Measurements from ENCODE around the gene COL16A1. TPM values are rescaled to one million over a fixed set of nuclear protein-coding genes. Genes with fewer than 3 reads are reported as not detected.
"Not testable (repeated sequence)": the region's sequence is repeated elsewhere in the genome, so short reads cannot be mapped to it uniquely, and the experiment has no call there.

COL16A1 gene
- total RNA-seq, 1 donor from 2014 or later: 1.9 TPM

DNA sequence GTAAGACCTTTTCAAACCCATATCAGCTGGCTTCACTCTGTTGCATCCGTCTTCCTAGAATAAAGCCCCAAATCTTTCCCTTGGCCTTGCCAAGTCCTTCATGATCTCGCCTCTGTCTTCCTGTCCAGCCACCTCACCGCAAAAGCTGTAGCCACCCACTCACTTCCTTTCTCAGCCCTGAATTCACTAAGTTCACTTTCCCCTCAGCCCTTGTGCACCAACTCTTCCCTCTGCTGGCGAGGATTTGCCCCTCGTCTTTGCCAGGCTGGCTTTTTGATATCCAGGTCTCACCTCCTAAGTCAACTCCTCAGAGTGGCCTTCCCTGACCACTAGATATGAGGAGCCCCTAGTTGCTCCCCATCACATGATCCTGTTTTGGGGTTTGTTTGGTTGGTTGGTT is 3.9 kb upstream of the COL16A1 start:
- no peak for DNase-seq (ENCODE audit: low spot score)
- no peak for ATAC-seq

DNA sequence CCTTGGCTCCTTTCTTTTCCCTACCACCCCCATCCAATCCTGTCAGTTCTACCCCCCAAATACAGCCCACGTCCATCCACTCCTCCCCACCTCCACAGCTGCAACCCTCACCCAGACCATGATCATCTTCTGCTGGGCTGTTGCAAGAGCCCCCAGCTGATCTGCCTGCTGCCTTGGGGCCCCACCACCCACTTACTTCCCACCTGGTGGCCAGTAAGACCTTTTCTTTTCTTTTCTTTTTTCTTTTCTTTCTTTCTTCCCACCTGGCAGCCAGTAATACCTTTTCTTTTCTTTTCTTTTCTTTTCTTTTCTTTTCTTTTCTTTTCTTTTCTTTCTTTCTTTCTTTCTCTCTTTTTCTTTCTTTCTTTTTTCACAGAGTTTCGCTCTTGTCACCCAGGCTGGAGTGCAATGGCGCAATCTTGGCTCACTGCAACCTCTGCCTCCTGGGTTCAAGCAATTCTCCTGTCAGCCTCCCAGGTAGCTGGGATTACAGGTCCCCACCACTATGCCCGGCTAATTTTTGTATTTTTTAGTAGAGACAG is 3.3 kb upstream of the COL16A1 start:
- not testable (repeated sequence) for ATAC-seq; DNase-seq (ENCODE audit: low spot score)

DNA sequence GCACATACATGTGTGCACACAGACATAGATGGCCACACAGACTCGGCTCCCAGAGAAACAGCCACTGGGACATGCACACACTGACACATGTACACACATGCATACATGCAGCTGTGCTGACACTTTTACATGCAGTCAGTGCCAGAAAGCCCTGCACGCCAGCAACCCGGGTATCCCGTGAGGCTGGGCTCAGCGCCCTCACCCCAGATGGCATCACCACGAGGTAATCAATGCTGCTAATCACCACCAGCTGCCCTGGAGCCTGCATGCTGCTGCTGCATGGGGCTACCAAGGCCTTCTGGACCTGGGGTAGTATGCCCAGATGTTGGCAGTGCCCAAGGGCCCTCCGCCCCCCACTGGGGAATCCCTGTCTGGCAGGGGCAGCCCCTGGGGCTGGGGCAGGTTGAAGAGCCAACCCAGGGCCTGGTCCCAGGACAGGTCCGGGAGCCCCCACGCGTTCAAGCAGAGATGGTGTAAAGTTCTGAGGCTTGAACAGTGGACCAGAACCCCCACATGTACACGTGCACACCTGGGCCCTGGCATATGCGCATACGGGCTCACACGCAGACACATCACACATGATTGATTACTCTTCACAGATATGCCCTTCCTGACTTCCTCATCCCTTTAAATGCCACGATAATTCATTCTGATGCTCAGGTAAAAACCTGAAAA is 2.7 kb upstream of the COL16A1 start:
- ATAC-seq (no peak), DNase-seq (ENCODE audit: low spot score) (no peak)

DNA sequence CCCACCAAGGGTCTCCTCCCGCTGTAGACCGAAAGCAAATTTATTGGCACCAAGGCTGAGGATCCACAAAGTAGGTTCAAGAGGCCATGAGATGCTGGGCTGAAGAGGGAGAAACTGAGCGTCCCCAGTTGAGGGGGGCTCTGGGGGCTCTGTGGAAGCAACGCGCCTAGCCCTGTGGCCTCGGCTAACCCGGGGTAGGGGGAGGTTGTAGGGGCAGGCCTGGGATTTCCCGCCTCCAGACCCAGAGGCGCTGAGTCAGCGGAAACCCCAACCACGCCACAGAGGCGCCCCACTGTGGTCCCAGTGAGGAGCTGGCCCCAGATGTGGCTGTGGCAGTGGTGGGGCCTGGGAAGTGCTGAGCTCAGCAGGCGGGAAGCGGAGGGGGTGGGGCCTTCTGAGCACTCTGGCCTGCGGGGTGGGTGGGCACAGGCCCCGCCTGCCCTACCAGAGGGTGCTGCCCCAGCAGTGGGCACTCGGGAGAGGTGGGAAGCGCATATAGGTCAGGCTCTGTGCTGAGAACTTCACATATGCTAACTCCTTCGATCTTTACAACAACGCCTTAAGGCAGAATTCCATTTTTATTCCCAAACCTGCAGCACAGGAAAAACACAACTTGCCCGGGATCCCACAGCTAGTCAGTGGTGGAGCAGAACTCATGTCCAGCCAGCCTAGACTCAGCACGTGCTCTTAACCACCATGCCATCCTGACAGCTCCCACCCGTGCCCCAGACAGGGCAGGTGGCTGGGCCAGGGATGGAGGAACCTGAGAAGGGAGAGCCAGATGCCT is 1.5 kb upstream of the COL16A1 start:
- DNase-seq (ENCODE audit: low spot score) (no peak), ATAC-seq (peak; percentile 21)

DNA sequence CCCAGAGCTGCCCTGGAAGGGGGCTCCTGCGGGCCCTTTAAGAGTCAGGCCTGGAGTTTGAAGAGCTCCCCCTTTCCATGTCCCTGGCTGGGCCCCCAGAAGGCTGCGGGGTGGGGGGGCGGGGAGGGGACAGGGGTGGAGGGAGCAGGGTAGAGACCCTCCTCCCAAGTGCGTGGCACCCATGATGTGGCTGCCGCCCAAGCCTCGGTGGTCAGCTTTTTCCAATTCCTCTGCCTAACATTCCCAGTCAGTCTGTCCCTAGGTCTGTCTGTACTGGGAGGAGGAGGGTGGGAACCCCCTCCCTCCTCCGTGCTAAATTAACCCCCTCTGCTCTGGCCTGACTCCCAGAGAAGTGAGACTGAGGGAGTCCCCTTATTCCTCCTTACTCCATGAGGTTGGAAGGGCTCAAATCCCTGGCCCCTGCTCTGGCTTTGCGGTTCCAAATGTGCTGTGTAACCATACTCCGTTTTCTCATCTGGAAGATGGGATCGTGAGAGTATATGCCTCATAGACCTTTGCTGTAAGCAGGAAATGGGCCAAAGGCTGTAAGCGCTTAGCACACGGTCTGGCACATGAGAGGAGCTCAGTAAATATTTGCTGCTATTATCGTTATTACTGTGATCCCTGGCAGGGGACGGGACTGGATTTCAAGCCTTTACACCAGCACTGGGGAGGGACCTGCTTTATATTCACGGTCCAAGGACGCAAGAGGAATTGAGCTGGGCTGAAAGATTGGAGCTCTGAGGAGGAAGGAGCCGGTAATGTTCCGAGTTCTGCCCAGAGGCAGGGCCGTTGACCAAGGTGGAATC is 658 bp upstream of the COL16A1 start:
- ATAC-seq: peak; percentile 71
- DNase-seq (ENCODE audit: low spot score): peak; percentile 58

DNA sequence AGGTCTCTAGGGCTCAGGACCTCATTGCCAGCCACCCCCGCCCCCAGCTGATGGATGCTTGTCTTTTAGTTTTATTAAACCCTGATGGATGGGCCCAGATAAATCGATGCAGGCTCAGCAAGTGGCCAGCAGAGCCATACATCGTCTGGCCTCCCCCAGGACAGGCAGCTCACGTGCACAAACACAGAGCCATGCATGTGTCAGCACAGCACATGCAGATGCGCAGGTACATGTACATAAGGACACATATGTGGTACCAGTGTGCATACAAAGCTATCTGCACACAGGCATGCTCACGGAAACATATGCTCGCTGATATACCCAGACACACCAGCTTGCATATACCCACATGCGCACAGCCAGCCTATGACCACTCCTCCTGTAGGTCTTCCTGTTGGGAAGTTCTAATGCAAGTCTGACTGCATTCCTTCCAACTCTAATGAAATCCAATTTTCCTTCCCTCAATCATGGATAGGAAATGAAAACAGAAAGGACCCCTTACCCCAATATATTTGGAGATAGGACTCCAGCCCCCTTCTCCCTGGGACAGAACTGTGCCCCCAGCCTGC is 897 bp downstream of the COL16A1 start:
- DNase-seq (ENCODE audit: low spot score) (no peak), ATAC-seq (no peak)

DNA sequence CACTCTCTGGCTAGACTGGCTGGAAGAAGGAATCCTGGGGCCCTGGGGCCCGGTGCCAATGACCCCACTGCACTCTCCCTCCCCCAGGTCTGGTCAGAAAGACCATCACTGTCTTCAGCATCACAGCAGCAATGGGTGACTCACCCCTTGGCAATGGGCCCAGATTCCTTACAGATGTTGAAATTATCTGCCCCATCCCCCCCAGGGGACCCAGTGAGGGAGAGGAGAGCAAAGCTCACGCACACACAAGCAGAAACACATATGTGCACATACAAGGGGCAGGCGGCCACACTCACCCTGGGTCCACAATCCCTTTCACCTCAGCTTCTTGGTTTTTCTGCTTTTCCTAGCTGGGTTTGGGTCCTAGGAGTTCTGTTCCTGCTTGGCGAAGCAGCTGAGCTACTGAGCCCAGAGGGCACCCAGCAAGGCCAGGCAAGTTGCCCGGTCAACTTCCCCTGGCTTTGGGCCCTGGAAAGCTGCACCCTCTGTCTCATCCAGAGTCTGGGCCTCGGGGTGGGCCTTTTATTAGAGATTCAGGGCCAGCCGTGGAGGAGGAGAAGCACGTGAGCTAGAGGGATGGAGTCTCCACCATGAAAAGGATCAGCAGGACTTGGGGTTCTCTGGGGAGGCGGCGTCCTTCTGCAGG is 2.6 kb downstream of the COL16A1 start:
- DNase-seq (ENCODE audit: low spot score): peak; percentile 78
- peak; percentile 82 for ATAC-seq

DNA sequence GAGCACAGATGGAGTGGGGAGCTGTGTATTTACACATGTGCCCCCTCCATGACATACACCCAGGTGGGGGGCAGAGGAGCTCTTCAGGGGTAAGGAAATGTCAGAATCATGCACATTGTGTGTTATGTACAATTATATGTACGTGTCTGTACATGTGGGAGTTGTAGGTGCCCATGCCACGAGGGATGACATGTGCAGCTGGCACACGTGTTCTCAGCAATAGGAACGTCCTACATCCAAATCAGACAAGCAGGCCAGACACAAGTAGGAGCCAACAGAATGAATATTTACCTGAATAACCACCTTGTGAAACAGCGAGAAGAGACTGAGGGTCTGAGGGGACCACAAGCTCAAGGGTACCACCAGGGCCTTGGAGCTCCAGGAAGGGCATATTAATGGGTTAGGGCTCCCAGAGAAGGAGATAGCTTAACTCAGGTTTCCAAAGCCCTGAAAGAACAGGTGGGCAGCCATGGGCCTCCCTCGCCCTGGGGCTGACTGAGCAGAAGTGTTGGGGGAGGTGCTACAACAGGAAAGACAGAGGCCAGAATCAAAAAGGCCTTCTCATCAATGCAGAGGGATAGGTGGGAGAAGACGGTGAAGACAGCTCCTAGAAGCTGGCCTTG is 3.2 kb downstream of the COL16A1 start:
- DNase-seq (ENCODE audit: low spot score) (no peak), ATAC-seq (no peak)

DNA sequence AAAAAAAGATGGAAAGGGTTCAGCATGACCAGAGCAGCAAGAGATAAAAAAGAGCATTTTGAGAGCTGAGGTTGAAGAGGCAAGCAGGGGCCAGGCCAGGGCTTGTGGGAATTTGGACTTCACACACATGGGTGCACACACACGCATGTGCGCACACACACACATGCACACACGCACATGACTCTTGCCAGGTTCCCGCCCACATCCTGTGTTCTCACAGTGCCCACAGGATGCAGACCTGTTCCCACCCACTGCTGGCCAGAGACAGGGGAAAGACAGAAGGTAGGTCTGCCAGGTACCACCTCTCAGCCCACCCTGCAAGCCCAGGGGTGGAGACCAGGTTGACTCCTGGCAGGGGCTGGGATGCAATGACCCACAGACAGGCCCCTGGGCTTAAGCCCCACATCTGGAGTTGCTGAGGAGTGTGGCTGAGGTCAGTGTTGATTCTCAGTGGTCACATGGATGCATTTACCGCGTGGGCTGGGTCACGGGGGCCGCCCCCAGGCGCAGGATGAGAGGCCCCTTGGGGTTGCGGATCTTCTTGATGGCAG is 4.4 kb downstream of the COL16A1 start:
- ATAC-seq (no peak), DNase-seq (ENCODE audit: low spot score) (no peak)

DNA sequence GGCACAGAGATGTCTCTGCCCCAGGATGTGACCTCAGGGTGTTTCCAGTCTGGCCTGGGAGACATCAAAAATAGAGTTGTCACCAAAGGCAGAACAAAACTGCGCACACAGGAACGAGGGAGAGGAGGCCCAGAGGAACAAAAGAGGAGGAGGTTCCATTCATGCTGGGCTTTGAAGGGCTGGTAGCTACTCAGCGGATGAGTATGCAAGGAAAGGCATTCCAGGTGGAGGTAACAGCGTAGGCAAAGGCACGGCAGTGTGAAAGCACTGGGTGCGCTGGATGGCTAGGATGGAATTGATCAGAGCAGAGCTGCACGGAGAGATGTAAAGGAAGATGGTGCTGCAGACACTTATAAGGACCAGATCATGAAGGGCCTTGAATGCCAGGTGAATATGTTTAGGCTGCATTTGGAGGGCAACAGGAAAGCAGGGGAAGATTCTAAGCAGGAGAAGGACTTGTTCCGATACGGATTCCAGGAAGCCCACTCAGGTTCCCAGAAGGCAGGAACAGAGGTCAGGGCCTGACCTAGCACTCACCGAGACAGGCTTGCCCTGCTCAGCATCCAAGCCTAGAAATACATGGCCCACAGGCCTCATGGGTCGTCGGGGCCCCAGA is 6.3 kb downstream of the COL16A1 start:
- DNase-seq (ENCODE audit: low spot score): no peak
- ATAC-seq: no peak

DNA sequence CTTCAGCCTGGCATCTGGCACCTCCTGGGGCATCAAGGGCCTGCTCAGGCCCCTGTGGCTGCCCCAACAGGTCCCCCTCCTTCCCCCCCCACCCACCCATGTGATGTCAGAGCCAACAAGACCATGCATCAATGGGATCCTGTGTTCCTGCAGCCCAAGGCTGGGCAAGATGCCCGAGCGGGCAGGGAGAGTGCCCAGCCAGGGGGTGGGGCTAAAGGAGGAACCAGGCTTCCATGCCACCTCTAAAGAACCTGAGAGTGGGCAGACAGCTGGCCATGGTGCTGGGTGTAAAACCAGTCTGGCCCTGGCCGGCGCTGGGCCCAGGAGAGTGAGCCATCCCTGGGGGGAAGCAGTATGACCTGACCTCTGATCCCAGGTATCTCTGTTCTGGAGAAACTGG is 7.6 kb downstream of the COL16A1 start:
- DNase-seq (ENCODE audit: low spot score) (no peak), ATAC-seq (no peak)

DNA sequence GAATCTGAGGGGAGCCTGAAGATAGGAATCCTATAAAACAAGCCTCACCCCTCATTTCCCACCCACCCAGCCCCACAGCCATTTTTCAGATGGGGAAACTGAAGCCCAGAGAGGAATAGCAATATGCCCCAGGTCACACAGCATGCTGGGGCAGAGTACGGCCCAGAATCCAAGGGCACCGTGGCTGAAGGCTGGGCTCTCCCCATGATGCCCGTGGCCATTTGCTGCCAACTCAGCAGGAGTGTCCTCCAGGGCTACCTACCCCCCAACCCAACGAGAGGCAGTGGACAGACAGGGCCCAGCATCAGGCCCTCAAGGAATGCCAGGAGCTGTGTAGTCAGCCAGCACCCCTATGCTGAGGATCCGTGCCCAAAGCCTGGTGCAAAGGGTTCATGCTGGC is 8.5 kb downstream of the COL16A1 start:
- ATAC-seq (no peak), DNase-seq (ENCODE audit: low spot score) (no peak)

DNA sequence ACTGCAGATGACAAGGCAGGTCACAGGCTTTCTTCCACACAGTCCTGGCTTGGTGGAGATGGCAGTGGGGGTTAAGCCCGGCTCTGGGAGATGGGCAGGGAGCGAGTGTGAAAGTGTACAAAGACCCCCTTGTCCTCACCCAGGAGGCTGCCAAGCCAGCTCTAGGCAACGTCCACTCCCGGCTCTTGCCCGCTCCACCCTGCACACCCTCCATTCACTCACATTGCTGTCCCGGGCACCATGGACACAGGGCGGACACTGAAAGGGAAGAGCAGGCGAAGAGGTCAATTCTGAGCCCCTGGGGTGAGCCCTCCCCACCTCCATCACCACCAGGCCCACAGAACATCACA is 8.9 kb downstream of the COL16A1 start:
- no peak for DNase-seq (ENCODE audit: low spot score)
- ATAC-seq: no peak

DNA sequence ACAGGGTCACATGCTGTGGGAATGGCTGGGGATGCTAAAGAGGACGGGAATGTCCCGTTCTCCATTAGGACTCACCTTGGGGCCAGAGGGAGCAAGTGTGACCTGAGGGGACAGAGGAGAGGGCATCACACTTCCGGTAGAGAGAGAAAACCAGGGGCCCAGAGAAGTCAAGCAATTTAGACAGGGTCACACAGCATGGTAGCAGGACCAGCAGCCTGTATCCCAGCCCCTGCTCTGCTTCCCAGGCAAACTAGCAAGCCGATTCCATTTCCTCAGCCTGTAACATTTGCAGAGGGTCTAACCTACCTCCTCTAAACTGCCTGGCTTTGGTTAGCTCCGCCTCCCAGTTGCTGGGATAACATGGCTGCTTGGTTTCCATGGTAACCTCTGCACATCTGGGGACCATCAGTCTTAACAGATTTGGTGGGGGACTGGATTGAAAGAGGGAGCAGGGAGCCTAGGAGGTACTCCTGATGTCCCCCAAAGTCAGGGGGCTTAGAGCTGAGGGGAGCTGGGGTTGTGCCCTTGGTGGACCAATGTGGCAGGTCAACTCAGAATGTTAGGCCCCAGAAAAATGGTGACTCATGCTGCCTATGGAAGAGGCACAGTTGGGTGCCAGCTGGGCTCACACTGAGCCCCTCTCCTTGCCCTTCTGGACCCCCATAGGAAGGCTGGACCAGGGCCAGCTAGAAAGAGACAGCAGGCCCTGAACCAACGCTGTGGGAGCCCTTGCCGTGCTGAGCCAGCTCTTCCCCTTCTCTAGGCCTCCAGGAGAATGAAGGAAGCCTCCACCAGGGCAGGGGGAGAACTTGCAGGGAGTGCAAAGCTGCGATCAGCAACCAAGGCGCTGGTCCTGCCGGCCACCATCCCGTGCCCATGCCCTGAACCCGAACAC is 9.5 kb downstream of the COL16A1 start:
- DNase-seq (ENCODE audit: low spot score): no peak
- ATAC-seq: no peak

DNA sequence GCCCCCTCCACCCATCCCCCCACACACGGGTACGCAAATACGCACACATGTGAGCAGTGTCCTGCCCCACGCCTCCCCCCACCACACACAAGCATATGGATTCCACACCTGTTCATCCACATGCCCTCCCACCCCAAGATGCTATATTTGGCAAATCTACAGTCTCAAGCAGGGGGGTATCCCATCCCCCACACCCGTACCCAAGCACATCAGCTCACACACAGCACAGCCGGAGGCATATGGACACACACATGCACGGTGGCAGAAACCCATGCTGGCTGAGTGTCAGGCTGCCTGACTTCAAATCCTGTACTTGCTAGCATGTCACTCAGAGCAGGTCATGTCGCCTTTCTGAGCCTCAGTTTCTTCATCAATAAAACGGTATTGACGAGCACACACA is 10.6 kb downstream of the COL16A1 start:
- no peak for ATAC-seq
- no peak for DNase-seq (ENCODE audit: low spot score)

DNA sequence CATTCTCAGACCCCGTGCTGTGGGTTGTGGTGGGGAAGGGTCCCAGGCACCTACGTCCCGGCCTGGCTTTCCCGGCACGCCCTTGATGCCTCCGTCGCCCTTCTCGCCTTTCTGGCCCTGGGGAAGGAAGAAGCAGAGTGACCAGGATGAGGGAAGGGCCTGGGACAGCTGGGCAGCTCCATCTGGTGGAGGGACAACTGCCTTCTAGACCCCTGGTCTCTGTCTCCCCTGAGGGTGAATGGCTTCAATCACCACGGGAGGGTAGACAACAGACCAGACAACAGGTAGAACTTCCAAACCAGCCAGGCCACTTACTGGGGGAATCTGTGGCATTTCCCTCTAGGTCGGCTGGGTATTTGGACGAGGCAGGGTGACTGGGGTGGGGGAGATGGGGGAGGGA is 11.9 kb downstream of the COL16A1 start:
- ATAC-seq: no peak
- no peak for DNase-seq (ENCODE audit: low spot score)

DNA sequence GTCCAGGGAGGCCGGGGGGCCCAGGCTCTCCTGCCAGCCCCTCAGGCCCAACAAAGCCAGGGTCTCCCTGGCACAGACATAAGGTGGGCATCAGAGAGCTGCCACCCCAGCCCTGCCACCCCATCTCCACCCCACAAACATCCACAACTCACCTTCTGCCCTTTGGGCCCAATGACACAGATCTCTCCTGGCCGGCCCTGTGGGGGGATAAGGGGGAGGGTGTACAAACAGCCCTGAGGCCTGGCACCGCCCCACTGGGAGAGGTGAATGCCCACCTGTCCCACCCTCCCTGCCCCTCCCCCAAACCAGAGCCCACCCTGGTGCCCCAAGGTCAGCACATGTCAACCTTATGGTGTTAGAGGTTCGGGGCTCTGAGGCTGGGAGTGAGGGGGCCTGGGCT is 12.4 kb downstream of the COL16A1 start:
- DNase-seq (ENCODE audit: low spot score): no peak
- ATAC-seq: no peak

DNA sequence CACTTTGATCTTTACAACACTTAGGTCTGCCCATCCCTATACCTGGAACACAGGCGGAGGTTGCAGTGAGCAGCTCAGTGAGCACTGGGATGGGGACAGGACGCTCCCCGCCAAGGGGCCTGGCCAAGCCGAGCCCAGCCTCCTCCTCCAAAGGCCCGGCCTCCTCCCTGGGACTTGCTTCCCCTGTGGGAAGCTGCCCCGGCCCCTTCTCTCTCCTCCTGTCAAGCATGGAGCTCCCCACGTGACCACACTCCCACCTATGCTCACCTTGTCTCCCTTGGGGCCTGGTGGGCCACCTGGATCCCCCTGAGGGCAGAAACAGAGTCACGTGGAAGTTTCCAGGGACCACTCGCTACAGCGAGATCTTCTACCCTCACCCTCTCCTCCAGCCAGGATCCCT is 12.9 kb downstream of the COL16A1 start:
- DNase-seq (ENCODE audit: low spot score) (no peak), ATAC-seq (no peak)

DNA sequence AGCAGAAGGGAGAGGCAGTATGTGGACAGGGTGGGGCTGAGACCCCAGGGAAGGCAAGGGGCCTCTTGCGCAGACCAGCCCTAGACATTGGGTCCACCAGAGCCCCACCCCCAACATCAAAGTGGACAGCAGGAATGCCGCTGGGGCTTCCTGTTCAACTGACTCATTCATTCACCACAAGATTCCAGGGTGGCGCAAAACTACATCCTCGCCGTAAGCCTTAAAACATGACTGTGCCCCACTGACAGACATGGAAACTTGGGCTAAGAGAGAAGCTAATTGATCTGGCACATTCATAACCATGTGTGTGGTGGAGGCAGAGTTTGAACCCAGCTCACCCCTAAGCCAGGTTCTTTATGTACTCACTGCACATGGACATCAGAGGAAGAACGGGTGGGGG is 14.0 kb downstream of the COL16A1 start:
- no peak for ATAC-seq
- no peak for DNase-seq (ENCODE audit: low spot score)
